Body of pancreas (tissue), 4 donors: ENCODE results near the gene TNFRSF25. TPM values are rescaled to one million over a fixed set of nuclear protein-coding genes. Genes with fewer than 3 reads are reported as not detected.

Experiments
- ATAC-seq: fragments of 150-250 bp; one replicate; pipeline ENCODE4 v1.9.1; 2016
- DNase-seq, 4 donors: peaks; one replicate each; pipeline ENCODE4 v3.0.0-alpha.2; 2019
- H3K27ac ChIP-seq, 4 donors: fragments of 200-600 bp; sonication (generic); 1 replicate in 3 of 4; 2 replicates in 1 of 4; pipeline versions ENCODE4 v1.5.1 to v1.6.1; 2016 to 2019; ENCODE audit warnings: mild to moderate bottlenecking in 1 of 4, mixed read lengths in 1 of 4, moderate library complexity in 1 of 4
- H3K27me3 ChIP-seq, 2 donors: fragments of 200-600 bp; sonication (generic); one replicate each; pipeline ENCODE4 v1.6.0; 2016; ENCODE audit warnings: mild to moderate bottlenecking in 1 of 2
- H3K36me3 ChIP-seq, 2 donors: fragments of 200-600 bp; sonication (generic); replicated peaks in 1 of 2; 2 replicates each; pipeline ENCODE4 v1.5.1; 2016; ENCODE audit warnings: low read depth in 2 of 2; ENCODE audit not compliant: insufficient read depth in 1 of 2
- H3K4me1 ChIP-seq: fragments of 200-600 bp; sonication (generic); one replicate; pipeline ENCODE4 v1.6.0; 2016
- H3K4me3 ChIP-seq, 2 donors: fragments of 200-600 bp; sonication (generic); 1 replicate in 1 of 2; 2 replicates in 1 of 2; pipeline ENCODE4 v1.5.1; 2016 to 2019
- H3K9me3 ChIP-seq, 3 donors: fragments of 200-600 bp; sonication (generic); 1 replicate in 2 of 3; 2 replicates in 1 of 3; pipeline ENCODE4 v1.5.1; 2016
- POLR2A ChIP-seq, 3 donors: fragments of 450-650 bp; IDR thresholded peaks; one replicate each; pipeline ENCODE4 v1.6.1; 2016; ENCODE audit warnings: antibody characterized with exemption in 3 of 3, mild to moderate bottlenecking in 2 of 3
- WGBS, 2 donors: methylation state at CpG; one replicate each; pipeline ENCODE4 v1.1.5; 2017; 5-methylcytosine and 5-hydroxymethylcytosine counted together
- intact Hi-C: fragments of 100-400 bp; cut with DNase I; formaldehyde crosslinking; loops from one replicate; pipeline ENCODE4 v1.15.1; 2023
- total RNA-seq, 2 donors: library from RNA; depleted of rRNA; stranded (reverse); fragments of >200 nt; gene quantifications; one replicate each; pipeline ENCODE4 v1.1.0, GENCODE V29; 2016
- TF ChIP-seq, protein P1 (sequence below), 7 experiments: fragments of 450-650 bp in 4 of 7; fragments of 200-600 bp in 3 of 7; sonication (generic) in 3 of 7; IDR thresholded peaks; one replicate each; pipeline ENCODE4 v1.5.1; 2016 to 2019; ENCODE audit warnings: antibody characterized with exemption in 7 of 7

Gene TNFRSF25
- total RNA-seq, 2 donors from 2014 or later: 4.2 to 23.1 TPM

DNA sequence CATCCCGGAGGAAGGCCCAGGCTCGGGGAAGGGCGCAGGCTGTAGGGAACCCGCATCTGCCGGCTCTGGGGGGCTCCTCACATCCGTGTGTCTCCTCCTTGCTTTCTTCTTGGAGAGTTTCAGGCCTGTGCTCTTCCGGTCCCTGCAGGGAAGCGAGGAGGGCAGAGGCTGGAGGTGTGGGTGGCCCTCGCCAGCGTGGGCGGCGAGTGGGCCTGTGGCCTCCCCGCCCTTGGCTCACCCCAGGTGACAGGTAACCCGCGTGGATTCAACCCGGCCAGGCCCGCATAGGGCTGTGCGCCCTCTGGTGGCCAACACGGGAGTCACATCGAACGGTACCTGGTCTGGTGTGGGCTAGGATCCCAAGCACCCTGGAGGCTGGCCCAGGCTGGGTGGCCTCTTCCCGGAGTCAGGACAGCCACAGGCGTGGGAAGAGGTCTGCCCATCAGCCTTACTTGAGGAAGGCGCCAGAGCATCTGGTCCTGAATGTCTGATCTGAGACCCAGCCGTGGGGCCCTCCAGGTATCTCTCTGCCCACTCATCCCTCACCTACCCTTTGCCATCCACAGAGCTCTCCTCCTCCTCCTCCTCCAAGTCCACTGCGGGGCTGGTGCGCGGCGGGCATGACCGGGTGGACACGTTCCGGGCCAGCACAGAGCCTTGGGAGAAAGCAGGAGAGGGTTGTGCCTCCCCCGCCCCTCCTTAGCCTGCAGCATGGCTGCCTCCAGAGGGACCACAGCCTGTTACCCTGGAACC lies 9.6 kb upstream of the TNFRSF25 start:
- H3K4me1 ChIP-seq: peaks cover 7% of the 10 kb centered on the region
- H3K9me3 ChIP-seq: no peaks in the 10 kb centered on the region
- peak; percentile 61 to 79 (median 70) for DNase-seq
- WGBS, 2 donors: 23 to 35% methylated on average over 2 to 31 of the region's 33 CpGs
- TF ChIP-seq POLR2A (IDR thresholded peaks at IDR 0.05): no peak
- TF ChIP-seq, protein P1, sequence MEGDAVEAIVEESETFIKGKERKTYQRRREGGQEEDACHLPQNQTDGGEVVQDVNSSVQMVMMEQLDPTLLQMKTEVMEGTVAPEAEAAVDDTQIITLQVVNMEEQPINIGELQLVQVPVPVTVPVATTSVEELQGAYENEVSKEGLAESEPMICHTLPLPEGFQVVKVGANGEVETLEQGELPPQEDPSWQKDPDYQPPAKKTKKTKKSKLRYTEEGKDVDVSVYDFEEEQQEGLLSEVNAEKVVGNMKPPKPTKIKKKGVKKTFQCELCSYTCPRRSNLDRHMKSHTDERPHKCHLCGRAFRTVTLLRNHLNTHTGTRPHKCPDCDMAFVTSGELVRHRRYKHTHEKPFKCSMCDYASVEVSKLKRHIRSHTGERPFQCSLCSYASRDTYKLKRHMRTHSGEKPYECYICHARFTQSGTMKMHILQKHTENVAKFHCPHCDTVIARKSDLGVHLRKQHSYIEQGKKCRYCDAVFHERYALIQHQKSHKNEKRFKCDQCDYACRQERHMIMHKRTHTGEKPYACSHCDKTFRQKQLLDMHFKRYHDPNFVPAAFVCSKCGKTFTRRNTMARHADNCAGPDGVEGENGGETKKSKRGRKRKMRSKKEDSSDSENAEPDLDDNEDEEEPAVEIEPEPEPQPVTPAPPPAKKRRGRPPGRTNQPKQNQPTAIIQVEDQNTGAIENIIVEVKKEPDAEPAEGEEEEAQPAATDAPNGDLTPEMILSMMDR (IDR thresholded peaks at IDR 0.05): peak; percentile 67 to 94 (median 81)
- H3K36me3 ChIP-seq: no peaks in the 10 kb centered on the region
- ATAC-seq: peak; percentile 76
- no peaks in the 10 kb centered on the region for H3K27me3 ChIP-seq
- H3K27ac ChIP-seq: no peak overlapping the region
- H3K4me3 ChIP-seq: no peak overlapping the region
- intact Hi-C loops: no loop called here

DNA sequence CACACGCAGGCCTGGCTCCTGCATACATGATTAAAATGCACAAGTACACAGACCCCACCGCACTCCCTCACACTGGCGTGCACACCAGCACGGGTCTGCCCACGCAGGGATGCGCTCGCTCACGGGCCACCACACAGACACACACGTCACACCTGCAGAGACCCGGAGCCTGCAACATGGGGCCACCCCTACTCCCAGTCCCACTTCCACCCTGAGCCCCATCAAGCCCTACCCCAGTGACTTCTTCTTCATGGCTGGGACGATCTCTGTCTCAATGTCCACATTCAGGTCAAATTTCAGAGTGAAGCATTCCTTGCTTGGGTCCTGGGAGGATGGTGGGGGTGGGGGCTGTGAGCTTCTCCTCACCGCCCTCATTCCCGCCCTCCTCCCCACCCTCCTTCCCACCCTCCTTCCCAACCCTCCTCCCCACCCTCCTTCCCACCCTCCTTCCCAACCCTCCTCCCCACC lies 8.9 kb upstream of the TNFRSF25 start:
- Histone ChIP-seq H3K27ac (no peak overlapping the region), H3K9me3 (no peaks in the 10 kb centered on the region), H3K4me3 (no peak overlapping the region), H3K27me3 (no peaks in the 10 kb centered on the region), H3K36me3 (no peaks in the 10 kb centered on the region), H3K4me1 (peaks cover 7% of the 10 kb centered on the region)
- no peak for ATAC-seq
- intact Hi-C loops: no loop called here
- 64 to 79% methylated on average over 4 to 13 of the region's 13 CpGs for WGBS, 2 donors
- TF ChIP-seq POLR2A (IDR thresholded peaks at IDR 0.05): no peak
- TF ChIP-seq, protein P1 (IDR thresholded peaks at IDR 0.05): no peak
- DNase-seq: no peak

DNA sequence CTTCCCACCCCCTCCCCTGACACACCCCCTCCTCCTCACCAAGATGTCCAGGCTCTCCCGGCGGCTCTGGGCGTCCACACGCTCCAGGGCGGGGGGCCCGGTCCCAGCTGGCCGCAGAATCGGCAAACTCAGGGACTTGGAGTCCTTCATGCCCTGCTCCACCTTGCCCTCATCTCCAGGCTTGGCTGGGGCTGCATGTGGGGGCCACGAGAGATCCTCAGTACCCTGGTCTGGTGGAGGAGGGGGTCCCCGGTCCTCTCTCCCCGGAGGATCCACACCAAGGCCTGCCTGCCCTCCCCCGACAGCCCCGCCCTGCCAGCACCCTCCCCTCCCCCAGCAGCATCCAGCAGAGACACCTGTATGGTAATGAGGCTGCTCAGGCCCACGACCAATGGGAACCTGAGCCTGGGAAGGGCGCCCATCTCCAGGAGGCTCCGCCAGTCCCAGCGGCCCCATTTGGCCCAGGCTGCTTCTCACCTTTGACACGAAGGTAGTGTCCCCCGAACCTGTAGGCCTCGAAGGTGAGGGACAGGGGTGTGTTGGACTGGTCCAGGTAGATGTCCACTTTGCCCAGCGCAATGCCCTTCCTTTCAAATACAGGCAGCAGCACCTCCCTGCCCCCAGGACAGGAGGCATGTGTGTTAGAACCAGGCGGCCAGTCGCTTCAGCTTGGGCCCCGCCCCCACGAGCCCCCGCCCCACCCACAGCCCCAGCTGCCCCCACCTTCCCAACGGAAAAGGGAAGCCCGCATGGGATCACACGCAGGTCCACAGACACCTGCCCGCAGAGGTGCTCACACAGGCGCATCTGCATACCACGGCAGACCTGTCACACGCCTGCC lies 8.2 kb upstream of the TNFRSF25 start:
- Histone ChIP-seq H3K27ac (no peak overlapping the region), H3K36me3 (no peaks in the 10 kb centered on the region), H3K27me3 (no peaks in the 10 kb centered on the region), H3K4me3 (no peak overlapping the region), H3K4me1 (peaks cover 7% of the 10 kb centered on the region), H3K9me3 (no peaks in the 10 kb centered on the region)
- intact Hi-C loops: no loop called here
- 79 to 93% methylated on average over 9 to 30 of the region's 33 CpGs for WGBS, 2 donors
- DNase-seq: no peak
- no peak for ATAC-seq
- TF ChIP-seq POLR2A (IDR thresholded peaks at IDR 0.05): no peak
- TF ChIP-seq, protein P1 (IDR thresholded peaks at IDR 0.05): no peak

DNA sequence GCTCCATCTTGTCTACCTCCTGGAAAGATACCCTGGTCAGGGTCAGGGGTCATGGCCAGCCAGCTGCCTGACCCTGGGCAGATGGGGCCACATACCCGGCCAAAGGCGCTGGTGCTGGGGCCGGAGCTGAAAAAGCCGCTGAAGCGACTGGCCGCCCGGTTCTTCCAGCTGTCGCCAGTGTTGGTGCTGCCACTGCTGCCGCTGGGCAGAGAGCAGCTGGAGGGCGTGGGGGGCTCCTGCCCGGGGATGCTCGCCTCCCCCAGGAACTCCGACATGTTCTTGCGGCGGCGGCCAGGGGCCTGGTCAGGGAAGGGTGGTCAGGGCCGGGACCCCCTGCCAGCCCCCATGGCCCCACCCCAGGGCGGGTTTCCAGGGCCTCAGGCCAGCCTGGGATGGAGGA lies 7.2 kb upstream of the TNFRSF25 start:
- TF ChIP-seq, protein P1 (IDR thresholded peaks at IDR 0.05): no peak
- no peak for TF ChIP-seq POLR2A (IDR thresholded peaks at IDR 0.05)
- Histone ChIP-seq H3K9me3 (no peaks in the 10 kb centered on the region), H3K27ac (no peak overlapping the region), H3K4me3 (no peak overlapping the region), H3K4me1 (peaks cover 7% of the 10 kb centered on the region), H3K36me3 (no peaks in the 10 kb centered on the region), H3K27me3 (no peaks in the 10 kb centered on the region)
- ATAC-seq (no peak), DNase-seq (no peak)
- intact Hi-C loops: no loop called here
- whole genome bisulfite sequencing, 2 donors: 93 to 100% methylated on average over 2 to 17 of the region's 18 CpGs
